DMS153 (cell line): ENCODE results near the gene INPP5D.
"Not testable (repeated sequence)": the region's sequence is repeated elsewhere in the genome, so short reads cannot be mapped to it uniquely, and the experiment has no call there.

Experiments
- DNase-seq: peaks from one replicate; lab custom pipeline; 2025; lab: John Stamatoyannopoulos, UW

The INPP5D gene

DNA sequence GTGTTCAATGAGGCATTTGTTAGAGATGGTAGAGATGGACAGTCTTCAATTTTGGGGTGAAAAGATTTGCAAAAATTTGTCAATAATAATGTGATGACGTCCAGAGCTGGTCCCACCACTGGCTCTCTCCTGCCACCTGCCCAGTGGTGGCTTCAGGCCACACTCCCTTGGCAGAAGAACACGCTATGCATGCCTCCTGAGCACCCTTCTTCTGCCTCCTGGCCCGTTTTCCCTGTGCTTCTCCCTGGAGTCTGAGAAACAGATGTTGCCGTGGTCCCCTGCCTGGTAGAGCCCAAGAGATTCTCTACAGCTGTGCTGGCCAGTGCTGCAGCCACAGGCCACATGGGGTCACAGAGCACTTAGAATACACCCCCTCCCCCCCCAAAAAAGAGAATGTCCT is 33.6 kb downstream of the INPP5D start:
- DNase-seq, result no peak

- no peak for DNase-seq
Observed at GRCh38 chr2:233094614-233095013, 34.5 kb downstream of the INPP5D start.

DNA sequence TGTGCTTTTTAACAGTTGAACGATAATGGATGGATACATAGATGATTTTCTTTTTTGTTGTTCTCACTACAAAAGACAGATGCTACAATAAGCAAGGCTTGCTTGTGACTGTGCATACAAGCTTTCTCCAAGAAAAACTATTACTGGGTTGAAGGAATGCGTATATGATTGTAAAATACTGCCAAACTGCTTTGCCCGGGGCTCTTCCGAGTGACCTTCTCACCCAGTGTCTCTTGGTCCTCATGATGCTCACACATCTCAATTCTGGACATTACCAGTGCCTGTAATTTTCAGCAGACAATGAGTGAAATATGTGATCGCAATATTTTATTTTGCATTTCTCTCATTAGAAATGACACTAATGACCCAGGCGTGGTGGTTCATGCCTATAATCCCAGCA is 35.9 kb downstream of the INPP5D start:
- DNase-seq, result no peak

DNA sequence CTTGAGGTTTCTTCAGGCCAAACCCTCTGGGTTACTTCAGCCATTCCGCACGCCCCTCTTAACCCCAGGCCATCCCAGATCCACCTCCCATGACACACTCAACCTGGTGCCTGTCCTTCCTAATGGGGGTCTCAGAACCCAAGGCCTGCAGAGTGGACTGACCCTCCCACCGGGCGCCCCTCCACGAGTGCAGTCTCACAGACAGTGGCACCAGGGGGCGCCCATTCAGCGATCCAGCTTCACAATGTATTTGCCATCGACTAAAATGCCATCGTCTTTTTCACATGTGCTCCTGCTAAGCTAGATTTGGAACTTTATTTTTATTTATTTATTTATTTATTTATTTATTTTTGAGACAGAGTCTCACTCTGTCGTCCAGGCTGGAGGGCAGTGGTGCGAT is 38.5 kb downstream of the INPP5D start:
- no peak for DNase-seq

GRCh38 chr2:233099820-233100191 is 39.7 kb downstream of the INPP5D start:
- DNase-seq, result not testable (repeated sequence)

- no peak for DNase-seq
Observed at GRCh38 chr2:233100192-233100998, 40.3 kb downstream of the INPP5D start.

GRCh38 chr2:233101141-233101540 is 41.0 kb downstream of the INPP5D start:
- DNase-seq, result no peak

GRCh38 chr2:233101816-233102215 is 41.7 kb downstream of the INPP5D start:
- no peak for DNase-seq

GRCh38 chr2:233105156-233105895 is 45.2 kb downstream of the INPP5D start:
- no peak for DNase-seq

DNA sequence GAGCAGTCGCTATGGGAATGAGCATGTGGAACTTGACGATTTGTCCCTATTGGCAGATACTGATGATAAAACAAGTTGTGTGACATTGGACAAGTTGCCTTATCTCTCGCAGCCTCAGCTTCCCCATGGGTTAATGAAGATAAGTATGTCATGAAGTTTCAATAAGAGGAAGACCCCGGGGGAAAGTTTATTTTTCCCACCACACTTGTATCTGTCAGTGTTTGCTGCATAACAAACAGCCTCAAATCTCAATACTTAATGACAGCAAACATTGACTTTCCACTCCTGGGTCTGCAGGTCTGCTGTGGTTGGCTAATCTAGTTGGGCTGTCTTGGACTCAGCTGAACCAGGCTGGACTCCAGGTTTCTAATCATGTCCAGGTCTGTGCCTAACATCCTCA is 45.8 kb downstream of the INPP5D start:
- DNase-seq, result no peak

- no peak for DNase-seq
Observed at GRCh38 chr2:233107011-233107410, 46.9 kb downstream of the INPP5D start.

- no peak for DNase-seq
Observed at GRCh38 chr2:233107831-233108300, 47.7 kb downstream of the INPP5D start.

GRCh38 chr2:233108611-233109490 is 48.7 kb downstream of the INPP5D start:
- no peak for DNase-seq

GRCh38 chr2:233111427-233111826 is 51.3 kb downstream of the INPP5D start:
- no peak for DNase-seq

DNA sequence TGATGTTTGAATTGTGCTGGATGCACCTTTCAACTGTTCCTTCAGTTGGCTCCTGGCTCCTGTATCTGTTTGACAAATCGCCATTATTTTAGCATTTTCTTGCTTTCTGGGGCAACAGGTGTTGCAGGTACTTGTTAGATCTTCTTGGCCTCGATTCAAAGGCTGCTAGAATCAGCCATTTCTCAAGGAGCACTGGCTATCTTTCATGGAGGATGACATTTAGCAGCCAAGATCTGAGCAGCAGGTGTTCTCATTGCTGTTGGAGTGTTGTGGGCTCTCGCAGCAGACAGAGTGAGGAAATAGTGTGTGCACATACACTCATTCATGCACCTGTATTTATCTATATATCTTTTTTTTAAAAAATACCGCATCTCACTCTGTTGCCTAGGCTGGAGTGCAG is 52.2 kb downstream of the INPP5D start:
- DNase-seq, result no peak

DNA sequence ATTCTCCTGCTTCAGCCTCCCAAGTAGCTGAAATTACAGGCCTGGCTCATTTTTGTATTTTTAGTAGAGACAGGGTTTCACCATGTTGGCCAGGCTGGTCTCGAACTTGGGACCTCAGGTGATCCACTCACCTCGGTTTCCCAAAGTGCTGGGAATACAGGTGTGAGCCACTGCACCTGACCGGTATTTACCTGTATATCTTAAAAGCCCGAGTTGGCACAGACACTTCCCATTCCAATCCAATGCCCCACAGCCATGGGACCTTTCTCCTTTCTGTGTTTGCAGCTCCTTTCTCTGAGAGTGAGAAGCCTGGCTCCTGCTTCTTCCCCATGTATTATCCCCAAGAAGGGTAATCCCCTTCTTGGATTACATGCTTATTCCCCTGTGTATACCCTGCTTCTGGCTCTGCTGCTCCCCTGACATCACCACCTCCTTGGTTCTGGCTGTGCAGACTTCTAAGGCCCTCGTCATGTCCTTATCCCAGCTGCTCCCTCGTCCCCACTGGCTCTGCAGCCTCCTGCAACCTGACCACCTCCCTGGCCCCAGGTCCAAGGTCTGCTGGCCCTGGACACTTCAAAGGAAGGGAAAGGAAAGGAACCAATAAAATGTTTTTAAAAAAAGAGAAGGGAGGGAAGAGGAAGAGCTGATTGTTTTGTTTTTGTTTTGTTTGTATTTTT is 52.8 kb downstream of the INPP5D start:
- DNase-seq, result no peak

DNA sequence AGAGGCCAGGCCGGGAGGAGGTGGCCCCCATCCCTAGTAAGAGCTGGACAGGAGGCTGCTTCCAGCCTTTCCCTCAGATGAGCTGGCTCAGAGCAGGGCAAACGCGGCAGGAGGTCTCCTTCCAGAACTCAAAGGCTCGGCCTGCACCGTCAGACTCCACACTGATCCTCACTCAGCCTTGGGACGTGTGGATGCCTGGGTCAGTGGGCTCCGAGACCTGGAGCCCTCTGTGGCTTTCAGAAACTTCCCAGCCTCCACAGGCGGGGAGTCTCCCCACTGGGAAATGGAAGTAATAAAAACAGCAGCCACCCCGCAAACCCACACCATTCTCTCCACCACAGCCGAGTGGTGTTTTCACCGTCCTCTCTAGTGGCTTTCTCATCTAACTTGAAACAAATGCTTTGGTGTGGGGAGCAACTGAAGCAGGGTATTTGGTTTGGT is 54.3 kb downstream of the INPP5D start:
- DNase-seq, result no peak

- DNase-seq, result no peak
Observed at GRCh38 chr2:233115121-233115520, 55.0 kb downstream of the INPP5D start.

GRCh38 chr2:233115741-233116140 is 55.6 kb downstream of the INPP5D start:
- DNase-seq, result no peak

GRCh38 chr2:233116946-233117345 is 56.8 kb downstream of the INPP5D start:
- DNase-seq, result no peak

DNA sequence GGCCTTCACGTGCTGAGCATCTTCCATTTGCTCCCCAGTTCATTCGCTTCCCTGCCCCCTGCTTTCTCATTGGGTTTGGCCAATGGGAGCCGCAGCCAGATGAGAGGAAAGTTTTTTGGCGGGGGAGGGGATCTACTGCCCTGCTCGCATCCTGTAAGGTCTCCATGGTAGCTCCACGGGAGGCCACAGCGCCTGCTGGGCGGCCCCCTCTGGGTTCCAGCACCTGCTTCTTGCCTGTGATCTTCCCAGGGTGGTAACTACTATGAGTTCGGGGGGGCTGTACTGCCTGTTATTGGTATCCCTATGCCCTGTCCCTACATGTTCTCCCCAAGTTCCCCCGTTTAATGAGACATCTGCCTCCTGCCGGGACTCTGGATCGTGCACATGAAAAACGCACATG is 57.2 kb downstream of the INPP5D start:
- DNase-seq, result no peak
